WTC11 (cell line): ENCODE data around the gene RHOXF2. TPM values are rescaled to one million over a fixed set of nuclear protein-coding genes. Genes with fewer than 3 reads are reported as not detected.

Experiments
- ATAC-seq: fragments of 200-7000 bp; cut with Tn5 transposase; 2 replicates; pipeline ENCODE4 v1.10.0; 2021; ENCODE audit warnings: mild to moderate bottlenecking, moderate library complexity
- CTCF ChIA-PET: fragments of 300-600 bp; sonication (Branson Sonifier 250); formaldehyde crosslinking; loops from one replicate; lab custom pipeline; 2021; ENCODE audit warnings: antibody characterized with exemption; lab: Charles Lee
- POLR2A ChIA-PET: fragments of 350-600 bp; sonication (Branson Sonifier 250); formaldehyde crosslinking; loops from one replicate; lab custom pipeline; 2021; ENCODE audit warnings: antibody characterized with exemption; lab: Charles Lee
- DNase-seq: peaks from one replicate; pipeline ENCODE4 v3.0.0; 2021; ENCODE audit warnings: low spot score
- H3K27ac Mint-ChIP-seq: 2 replicates; pipeline ENCODE4 v1.8.0; 2021; ENCODE audit warnings: mixed read lengths
- H3K27me3 Mint-ChIP-seq: 2 replicates; pipeline ENCODE4 v1.8.0; 2021; ENCODE audit warnings: low read depth, mild to moderate bottlenecking, moderate library complexity, mixed read lengths
- H3K36me3 Mint-ChIP-seq: 2 replicates; pipeline ENCODE4 v1.8.0; 2021; ENCODE audit warnings: mixed read lengths
- H3K4me1 Mint-ChIP-seq: 2 replicates; pipeline ENCODE4 v1.8.0; 2022; ENCODE audit warnings: mixed read lengths
- H3K4me3 Mint-ChIP-seq: 2 replicates; pipeline ENCODE4 v1.8.0; 2021; ENCODE audit warnings: mild to moderate bottlenecking, moderate library complexity, mixed read lengths
- H3K9me3 Mint-ChIP-seq: 2 replicates; pipeline ENCODE4 v1.8.0; 2021; ENCODE audit warnings: mixed read lengths
- ELF4 ChIP-seq: sonication (generic); formaldehyde crosslinking; IDR thresholded peaks from 2 replicates; pipeline ENCODE4 v1.8.1; 2022; ENCODE audit warnings: low read depth, mild to moderate bottlenecking, moderate library complexity, missing genetic modification reagents
- EMX1 ChIP-seq: fragments of 250-450 bp; sonication (Bioruptor Pico); IDR thresholded peaks from 2 replicates; pipeline ENCODE4 v1.8.0; 2021; ENCODE audit warnings: mild to moderate bottlenecking
- FOXJ3 ChIP-seq: sonication (generic); formaldehyde crosslinking; IDR thresholded peaks from 2 replicates; pipeline ENCODE4 v1.9.0; 2021; ENCODE audit warnings: missing genetic modification reagents, mild to moderate bottlenecking, borderline replicate concordance
- HMGA2 ChIP-seq: fragments of 250-450 bp; sonication (Bioruptor Pico); IDR thresholded peaks from 2 replicates; pipeline ENCODE4 v1.4.0; 2021; ENCODE audit warnings: mild to moderate bottlenecking, moderate library complexity
- NFYB ChIP-seq: sonication (generic); formaldehyde crosslinking; conservative IDR thresholded peaks from 2 replicates; pipeline ENCODE4 v1.8.0; 2022; ENCODE audit warnings: low read depth, missing genetic modification reagents
- ZBTB21 ChIP-seq: sonication (generic); formaldehyde crosslinking; IDR thresholded peaks from 2 replicates; pipeline ENCODE4 v1.8.1; 2023; ENCODE audit warnings: mild to moderate bottlenecking, missing genetic modification reagents, borderline replicate concordance
- ZNF121 ChIP-seq: sonication (generic); formaldehyde crosslinking; IDR thresholded peaks from 2 replicates; pipeline ENCODE4 v1.8.0; 2023; ENCODE audit warnings: missing genetic modification reagents
- ZNF423 ChIP-seq: fragments of 250-450 bp; sonication (Bioruptor Pico); IDR thresholded peaks from 2 replicates; pipeline ENCODE4 v2.1.2; 2022; ENCODE audit warnings: mild to moderate bottlenecking, moderate library complexity
- total RNA-seq: library from RNA; stranded (reverse); gene quantifications from 3 replicates; pipeline ENCODE4 v1.2.3, GENCODE V29; 2021
- TF ChIP-seq, protein P1 (sequence below): sonication (generic); formaldehyde crosslinking; IDR thresholded peaks from 2 replicates; pipeline ENCODE4 v1.8.0; 2023; ENCODE audit warnings: missing genetic modification reagents, mild to moderate bottlenecking, borderline replicate concordance
- TF ChIP-seq, protein P2 (sequence below): sonication (generic); formaldehyde crosslinking; conservative IDR thresholded peaks from 2 replicates; pipeline ENCODE4 v1.8.1; 2022; ENCODE audit warnings: mild to moderate bottlenecking, missing genetic modification reagents
- TF ChIP-seq, protein P3 (sequence below): sonication (generic); formaldehyde crosslinking; IDR thresholded peaks from 2 replicates; pipeline ENCODE4 v1.8.0; 2023; ENCODE audit warnings: mild to moderate bottlenecking, missing genetic modification reagents
- TF ChIP-seq, protein P4 (sequence below): fragments of 250-450 bp; sonication (Bioruptor Pico); IDR thresholded peaks from 2 replicates; pipeline ENCODE4 v1.9.0; 2021; ENCODE audit warnings: mild to moderate bottlenecking, borderline replicate concordance
- TF ChIP-seq, protein P5 (sequence below): fragments of 250-450 bp; sonication (Bioruptor Pico); IDR thresholded peaks from 2 replicates; pipeline ENCODE4 v2.1.2; 2022; ENCODE audit warnings: mild to moderate bottlenecking, moderate library complexity

Gene RHOXF2
- total RNA-seq, 1 experiment from 2014 or later, result 0.20 TPM

DNA sequence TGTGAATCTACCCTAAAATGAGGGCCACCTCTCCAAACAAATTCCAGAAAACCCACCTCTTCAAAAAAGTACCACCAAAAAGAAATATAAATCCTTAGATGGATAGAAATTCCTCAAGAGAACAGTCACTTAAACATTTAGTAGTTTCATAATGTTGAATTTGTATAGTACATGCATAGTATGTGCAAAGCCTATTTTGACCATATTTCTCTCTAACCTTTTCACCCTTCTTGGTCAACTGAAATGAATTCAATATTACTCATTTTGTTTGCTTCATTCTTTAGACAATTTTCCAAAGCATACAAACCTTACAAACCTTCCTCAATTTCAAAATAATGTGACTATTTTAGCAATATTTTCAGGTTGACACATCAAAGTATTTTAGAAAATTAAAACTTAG, 46.8 kb upstream of the RHOXF2 start:
- CTCF ChIA-PET, result no interaction called here
- Mint-ChIP-seq H3K9me3 (peaks cover 9% of the 10 kb centered on the region; the same call in 1 of the 2 replicates), H3K4me1 (no peaks in the 10 kb centered on the region), H3K27ac (no peak overlapping the region), H3K36me3 (no peaks in the 10 kb centered on the region), H3K27me3 (no peaks in the 10 kb centered on the region), H3K4me3 (no peak overlapping the region)
- no peak for ATAC-seq
- DNase-seq, result no peak
- TF ChIP-seq ZBTB21 (CRISPR knock-in tag), result no peak
- no peak for TF ChIP-seq FOXJ3 (CRISPR knock-in tag)
- no peak for TF ChIP-seq ZNF121 (CRISPR knock-in tag)
- TF ChIP-seq EMX1, result no peak
- TF ChIP-seq, protein P1, sequence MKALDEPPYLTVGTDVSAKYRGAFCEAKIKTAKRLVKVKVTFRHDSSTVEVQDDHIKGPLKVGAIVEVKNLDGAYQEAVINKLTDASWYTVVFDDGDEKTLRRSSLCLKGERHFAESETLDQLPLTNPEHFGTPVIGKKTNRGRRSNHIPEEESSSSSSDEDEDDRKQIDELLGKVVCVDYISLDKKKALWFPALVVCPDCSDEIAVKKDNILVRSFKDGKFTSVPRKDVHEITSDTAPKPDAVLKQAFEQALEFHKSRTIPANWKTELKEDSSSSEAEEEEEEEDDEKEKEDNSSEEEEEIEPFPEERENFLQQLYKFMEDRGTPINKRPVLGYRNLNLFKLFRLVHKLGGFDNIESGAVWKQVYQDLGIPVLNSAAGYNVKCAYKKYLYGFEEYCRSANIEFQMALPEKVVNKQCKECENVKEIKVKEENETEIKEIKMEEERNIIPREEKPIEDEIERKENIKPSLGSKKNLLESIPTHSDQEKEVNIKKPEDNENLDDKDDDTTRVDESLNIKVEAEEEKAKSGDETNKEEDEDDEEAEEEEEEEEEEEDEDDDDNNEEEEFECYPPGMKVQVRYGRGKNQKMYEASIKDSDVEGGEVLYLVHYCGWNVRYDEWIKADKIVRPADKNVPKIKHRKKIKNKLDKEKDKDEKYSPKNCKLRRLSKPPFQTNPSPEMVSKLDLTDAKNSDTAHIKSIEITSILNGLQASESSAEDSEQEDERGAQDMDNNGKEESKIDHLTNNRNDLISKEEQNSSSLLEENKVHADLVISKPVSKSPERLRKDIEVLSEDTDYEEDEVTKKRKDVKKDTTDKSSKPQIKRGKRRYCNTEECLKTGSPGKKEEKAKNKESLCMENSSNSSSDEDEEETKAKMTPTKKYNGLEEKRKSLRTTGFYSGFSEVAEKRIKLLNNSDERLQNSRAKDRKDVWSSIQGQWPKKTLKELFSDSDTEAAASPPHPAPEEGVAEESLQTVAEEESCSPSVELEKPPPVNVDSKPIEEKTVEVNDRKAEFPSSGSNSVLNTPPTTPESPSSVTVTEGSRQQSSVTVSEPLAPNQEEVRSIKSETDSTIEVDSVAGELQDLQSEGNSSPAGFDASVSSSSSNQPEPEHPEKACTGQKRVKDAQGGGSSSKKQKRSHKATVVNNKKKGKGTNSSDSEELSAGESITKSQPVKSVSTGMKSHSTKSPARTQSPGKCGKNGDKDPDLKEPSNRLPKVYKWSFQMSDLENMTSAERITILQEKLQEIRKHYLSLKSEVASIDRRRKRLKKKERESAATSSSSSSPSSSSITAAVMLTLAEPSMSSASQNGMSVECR (CRISPR knock-in tag), result no peak
- TF ChIP-seq, protein P2, sequence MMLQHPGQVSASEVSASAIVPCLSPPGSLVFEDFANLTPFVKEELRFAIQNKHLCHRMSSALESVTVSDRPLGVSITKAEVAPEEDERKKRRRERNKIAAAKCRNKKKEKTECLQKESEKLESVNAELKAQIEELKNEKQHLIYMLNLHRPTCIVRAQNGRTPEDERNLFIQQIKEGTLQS (CRISPR knock-in tag), result no peak
- TF ChIP-seq, protein P3, sequence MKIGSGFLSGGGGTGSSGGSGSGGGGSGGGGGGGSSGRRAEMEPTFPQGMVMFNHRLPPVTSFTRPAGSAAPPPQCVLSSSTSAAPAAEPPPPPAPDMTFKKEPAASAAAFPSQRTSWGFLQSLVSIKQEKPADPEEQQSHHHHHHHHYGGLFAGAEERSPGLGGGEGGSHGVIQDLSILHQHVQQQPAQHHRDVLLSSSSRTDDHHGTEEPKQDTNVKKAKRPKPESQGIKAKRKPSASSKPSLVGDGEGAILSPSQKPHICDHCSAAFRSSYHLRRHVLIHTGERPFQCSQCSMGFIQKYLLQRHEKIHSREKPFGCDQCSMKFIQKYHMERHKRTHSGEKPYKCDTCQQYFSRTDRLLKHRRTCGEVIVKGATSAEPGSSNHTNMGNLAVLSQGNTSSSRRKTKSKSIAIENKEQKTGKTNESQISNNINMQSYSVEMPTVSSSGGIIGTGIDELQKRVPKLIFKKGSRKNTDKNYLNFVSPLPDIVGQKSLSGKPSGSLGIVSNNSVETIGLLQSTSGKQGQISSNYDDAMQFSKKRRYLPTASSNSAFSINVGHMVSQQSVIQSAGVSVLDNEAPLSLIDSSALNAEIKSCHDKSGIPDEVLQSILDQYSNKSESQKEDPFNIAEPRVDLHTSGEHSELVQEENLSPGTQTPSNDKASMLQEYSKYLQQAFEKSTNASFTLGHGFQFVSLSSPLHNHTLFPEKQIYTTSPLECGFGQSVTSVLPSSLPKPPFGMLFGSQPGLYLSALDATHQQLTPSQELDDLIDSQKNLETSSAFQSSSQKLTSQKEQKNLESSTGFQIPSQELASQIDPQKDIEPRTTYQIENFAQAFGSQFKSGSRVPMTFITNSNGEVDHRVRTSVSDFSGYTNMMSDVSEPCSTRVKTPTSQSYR (CRISPR knock-in tag), result no peak
- TF ChIP-seq ZNF423 (CRISPR knock-in tag), result no peak
- TF ChIP-seq, protein P4, sequence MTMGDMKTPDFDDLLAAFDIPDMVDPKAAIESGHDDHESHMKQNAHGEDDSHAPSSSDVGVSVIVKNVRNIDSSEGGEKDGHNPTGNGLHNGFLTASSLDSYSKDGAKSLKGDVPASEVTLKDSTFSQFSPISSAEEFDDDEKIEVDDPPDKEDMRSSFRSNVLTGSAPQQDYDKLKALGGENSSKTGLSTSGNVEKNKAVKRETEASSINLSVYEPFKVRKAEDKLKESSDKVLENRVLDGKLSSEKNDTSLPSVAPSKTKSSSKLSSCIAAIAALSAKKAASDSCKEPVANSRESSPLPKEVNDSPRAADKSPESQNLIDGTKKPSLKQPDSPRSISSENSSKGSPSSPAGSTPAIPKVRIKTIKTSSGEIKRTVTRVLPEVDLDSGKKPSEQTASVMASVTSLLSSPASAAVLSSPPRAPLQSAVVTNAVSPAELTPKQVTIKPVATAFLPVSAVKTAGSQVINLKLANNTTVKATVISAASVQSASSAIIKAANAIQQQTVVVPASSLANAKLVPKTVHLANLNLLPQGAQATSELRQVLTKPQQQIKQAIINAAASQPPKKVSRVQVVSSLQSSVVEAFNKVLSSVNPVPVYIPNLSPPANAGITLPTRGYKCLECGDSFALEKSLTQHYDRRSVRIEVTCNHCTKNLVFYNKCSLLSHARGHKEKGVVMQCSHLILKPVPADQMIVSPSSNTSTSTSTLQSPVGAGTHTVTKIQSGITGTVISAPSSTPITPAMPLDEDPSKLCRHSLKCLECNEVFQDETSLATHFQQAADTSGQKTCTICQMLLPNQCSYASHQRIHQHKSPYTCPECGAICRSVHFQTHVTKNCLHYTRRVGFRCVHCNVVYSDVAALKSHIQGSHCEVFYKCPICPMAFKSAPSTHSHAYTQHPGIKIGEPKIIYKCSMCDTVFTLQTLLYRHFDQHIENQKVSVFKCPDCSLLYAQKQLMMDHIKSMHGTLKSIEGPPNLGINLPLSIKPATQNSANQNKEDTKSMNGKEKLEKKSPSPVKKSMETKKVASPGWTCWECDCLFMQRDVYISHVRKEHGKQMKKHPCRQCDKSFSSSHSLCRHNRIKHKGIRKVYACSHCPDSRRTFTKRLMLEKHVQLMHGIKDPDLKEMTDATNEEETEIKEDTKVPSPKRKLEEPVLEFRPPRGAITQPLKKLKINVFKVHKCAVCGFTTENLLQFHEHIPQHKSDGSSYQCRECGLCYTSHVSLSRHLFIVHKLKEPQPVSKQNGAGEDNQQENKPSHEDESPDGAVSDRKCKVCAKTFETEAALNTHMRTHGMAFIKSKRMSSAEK (CRISPR knock-in tag), result no peak
- TF ChIP-seq NFYB, result no peak
- TF ChIP-seq, protein P5, sequence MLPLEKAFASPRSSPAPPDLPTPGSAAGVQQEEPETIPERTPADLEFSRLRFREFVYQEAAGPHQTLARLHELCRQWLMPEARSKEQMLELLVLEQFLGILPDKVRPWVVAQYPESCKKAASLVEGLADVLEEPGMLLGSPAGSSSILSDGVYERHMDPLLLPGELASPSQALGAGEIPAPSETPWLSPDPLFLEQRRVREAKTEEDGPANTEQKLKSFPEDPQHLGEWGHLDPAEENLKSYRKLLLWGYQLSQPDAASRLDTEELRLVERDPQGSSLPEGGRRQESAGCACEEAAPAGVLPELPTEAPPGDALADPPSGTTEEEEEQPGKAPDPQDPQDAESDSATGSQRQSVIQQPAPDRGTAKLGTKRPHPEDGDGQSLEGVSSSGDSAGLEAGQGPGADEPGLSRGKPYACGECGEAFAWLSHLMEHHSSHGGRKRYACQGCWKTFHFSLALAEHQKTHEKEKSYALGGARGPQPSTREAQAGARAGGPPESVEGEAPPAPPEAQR (CRISPR knock-in tag), result no peak
- no peak for TF ChIP-seq ELF4 (CRISPR knock-in tag)
- TF ChIP-seq HMGA2 (CRISPR knock-in tag), result no peak
- POLR2A ChIA-PET, result no interaction called here
